H54 (cell line): ENCODE measurements around the gene PRKCH.

Experiments
- DNase-seq: peaks from one replicate; pipeline ENCODE4 v3.0.0; 2011; ENCODE audit warnings: low spot score, mixed read lengths; ENCODE audit not compliant: insufficient read length
- FAIRE-seq: peaks from 3 replicates; lab custom pipeline; 2011; peaks lifted over from hg19 to GRCh38; lab: Jason Lieb, UNC
- POLR2A ChIP-seq: IDR thresholded peaks from 2 replicates; pipeline ENCODE4 v1.6.1; 2011; ENCODE audit warnings: low read depth, mild to moderate bottlenecking, low read length

Gene PRKCH

GRCh38 chr14:61516118-61516743, 194.9 kb downstream of the PRKCH start:
- no peak for TF ChIP-seq POLR2A
- DNase-seq (no peak), FAIRE-seq (no peak)

GRCh38 chr14:61516964-61517653, 195.7 kb downstream of the PRKCH start:
- no peak for DNase-seq
- peak; percentile 15 for FAIRE-seq
- no peak for TF ChIP-seq POLR2A

- DNase-seq (no peak), FAIRE-seq (no peak)
- TF ChIP-seq POLR2A: no peak
Measured at GRCh38 chr14:61517911-61518384, 196.6 kb downstream of the PRKCH start.

- no peak for TF ChIP-seq POLR2A
- no peak for FAIRE-seq
- DNase-seq: no peak
Measured at GRCh38 chr14:61518403-61518802, 197.0 kb downstream of the PRKCH start.

GRCh38 chr14:61519106-61519505, 197.7 kb downstream of the PRKCH start:
- FAIRE-seq: no peak
- DNase-seq: no peak
- no peak for TF ChIP-seq POLR2A

GRCh38 chr14:61519735-61520134, 198.4 kb downstream of the PRKCH start:
- no peak for FAIRE-seq
- no peak for DNase-seq
- no peak for TF ChIP-seq POLR2A

- no peak for TF ChIP-seq POLR2A
- FAIRE-seq (peak; percentile 11), DNase-seq (no peak)
Measured at GRCh38 chr14:61520576-61520975, 199.2 kb downstream of the PRKCH start.

- FAIRE-seq (no peak), DNase-seq (no peak)
- TF ChIP-seq POLR2A: no peak
Measured at GRCh38 chr14:61521773-61522172, 200.4 kb downstream of the PRKCH start.

- FAIRE-seq: no peak
- no peak for TF ChIP-seq POLR2A
Measured at GRCh38 chr14:61523751-61524150, 202.4 kb downstream of the PRKCH start.

GRCh38 chr14:61524211-61524806, 202.9 kb downstream of the PRKCH start:
- DNase-seq (no peak), FAIRE-seq (peak; percentile 89)
- TF ChIP-seq POLR2A: no peak

More at GRCh38 chr14:61523751-61524150, 202.4 kb downstream of the PRKCH start:
- DNase-seq: no peak

GRCh38 chr14:61524936-61525292, 203.5 kb downstream of the PRKCH start:
- TF ChIP-seq POLR2A: no peak
- DNase-seq (no peak), FAIRE-seq (no peak)

GRCh38 chr14:61525293-61526011, 204.1 kb downstream of the PRKCH start:
- DNase-seq: peak; percentile 29

GRCh38 chr14:61526405-61527312, 205.3 kb downstream of the PRKCH start:
- no peak for FAIRE-seq
- no peak for TF ChIP-seq POLR2A
- no peak for DNase-seq

More at GRCh38 chr14:61525293-61526011, 204.1 kb downstream of the PRKCH start:
- peak; percentile 97 for FAIRE-seq
- TF ChIP-seq POLR2A: no peak
